GM23338 (cell line): ENCODE measurements around the gene CACNB2. TPM values are rescaled to one million over a fixed set of nuclear protein-coding genes. Genes with fewer than 3 reads are reported as not detected.

Experiments
- ATAC-seq: fragments of 200-7000 bp; cut with Tn5 transposase; 3 replicates; pipeline ENCODE4 v1.9.1; 2020
- DNase-seq: peaks from one replicate; pipeline ENCODE4 v3.0.0-alpha.2; 2015; ENCODE audit warnings: low spot score
- H2AFZ ChIP-seq: fragments of 200-600 bp; sonication (generic); 2 replicates; pipeline ENCODE4 v1.8.0; 2016; ENCODE audit warnings: antibody characterized with exemption, mild to moderate bottlenecking, moderate library complexity
- H3F3A ChIP-seq: fragments of 200-600 bp; sonication (generic); replicated peaks from 2 replicates; pipeline ENCODE4 v1.8.0; 2017; ENCODE audit warnings: antibody characterized with exemption, mixed run types, low read depth
- H3K27ac ChIP-seq: fragments of 200-600 bp; sonication (generic); 2 replicates; pipeline ENCODE4 v1.6.1; 2016; ENCODE audit warnings: low read depth
- H3K27me3 ChIP-seq: fragments of 200-600 bp; sonication (generic); 2 replicates; pipeline ENCODE4 v1.8.0; 2016; ENCODE audit warnings: mild to moderate bottlenecking, mixed run types, moderate library complexity; ENCODE audit not compliant: insufficient read depth
- H3K36me3 ChIP-seq: fragments of 200-600 bp; sonication (generic); 2 replicates; pipeline ENCODE4 v1.8.0; 2016; ENCODE audit warnings: mild to moderate bottlenecking; ENCODE audit not compliant: insufficient read depth
- H3K4me1 ChIP-seq: fragments of 200-600 bp; sonication (generic); 2 replicates; pipeline ENCODE4 v1.8.0; 2016; ENCODE audit warnings: mild to moderate bottlenecking, moderate library complexity; ENCODE audit not compliant: insufficient read depth
- H3K4me2 ChIP-seq: fragments of 200-600 bp; sonication (generic); 2 replicates; pipeline ENCODE4 v1.7.1; 2017; ENCODE audit warnings: mixed run types
- H3K4me3 ChIP-seq: fragments of 200-600 bp; sonication (generic); 2 replicates; pipeline ENCODE4 v1.6.1; 2016; ENCODE audit warnings: mixed run types
- H3K79me2 ChIP-seq: fragments of 200-600 bp; sonication (generic); replicated peaks from 2 replicates; pipeline ENCODE4 v1.8.0; 2017; ENCODE audit warnings: mild to moderate bottlenecking; ENCODE audit not compliant: insufficient read depth
- H3K9me2 ChIP-seq: fragments of 200-600 bp; sonication (generic); 2 replicates; pipeline ENCODE4 v1.8.0; 2017; ENCODE audit not compliant: insufficient read depth
- H4K20me1 ChIP-seq: fragments of 200-600 bp; sonication (generic); replicated peaks from 2 replicates; pipeline ENCODE4 v1.8.0; 2017; ENCODE audit warnings: mild to moderate bottlenecking; ENCODE audit not compliant: insufficient read depth
- H3K27ac Mint-ChIP-seq: 2 replicates; pipeline ENCODE4 v1.8.0; 2020; ENCODE audit warnings: inconsistent platforms, mild to moderate bottlenecking, moderate library complexity, mixed read lengths
- H3K27me3 Mint-ChIP-seq: 3 replicates; pipeline ENCODE4 v1.8.0; 2022; ENCODE audit warnings: low read depth, mild to moderate bottlenecking, moderate library complexity, mixed read lengths, inconsistent platforms; ENCODE audit not compliant: insufficient read depth, poor library complexity
- H3K36me3 Mint-ChIP-seq: 3 replicates; pipeline ENCODE4 v1.8.0; 2021; ENCODE audit warnings: low read depth, mild to moderate bottlenecking, inconsistent platforms, moderate library complexity, mixed read lengths
- H3K4me1 Mint-ChIP-seq: 3 replicates; pipeline ENCODE4 v1.8.0; 2020; ENCODE audit warnings: mild to moderate bottlenecking, inconsistent platforms, mixed read lengths
- H3K4me3 Mint-ChIP-seq: 3 replicates; pipeline ENCODE4 v1.8.0; 2021; ENCODE audit warnings: moderate library complexity, mild to moderate bottlenecking, inconsistent platforms, mixed read lengths
- H3K9me3 Mint-ChIP-seq: 3 replicates; pipeline ENCODE4 v1.8.0; 2020; ENCODE audit warnings: moderate library complexity, mild to moderate bottlenecking, inconsistent platforms, mixed read lengths
- CREB1 ChIP-seq: fragments of 250-450 bp; sonication (Bioruptor Pico); IDR thresholded peaks from 2 replicates; pipeline ENCODE4 v1.5.0; 2020; ENCODE audit warnings: low read depth, mild to moderate bottlenecking, moderate library complexity
- EZH2 ChIP-seq: fragments of 200-600 bp; sonication (generic); IDR thresholded peaks from one replicate; pipeline ENCODE4 v1.8.0; 2017; ENCODE audit warnings: antibody characterized with exemption, mild to moderate bottlenecking, low read depth; ENCODE audit not compliant: unreplicated experiment
- NANOG ChIP-seq: IDR thresholded peaks from 2 replicates; pipeline ENCODE4 v1.6.1; 2016; ENCODE audit warnings: antibody characterized with exemption, borderline replicate concordance
- POLR2AphosphoS5 ChIP-seq: IDR thresholded peaks from 2 replicates; pipeline ENCODE4 v1.6.1; 2016; ENCODE audit warnings: antibody characterized with exemption, low read depth
- STAT1 ChIP-seq: IDR thresholded peaks from one replicate; pipeline ENCODE4 v1.6.1; 2016; ENCODE audit warnings: antibody characterized with exemption; ENCODE audit not compliant: unreplicated experiment
- ZNF114 ChIP-seq: fragments of 250-450 bp; sonication (Bioruptor Pico); IDR thresholded peaks from 2 replicates; pipeline ENCODE4 v1.5.0; 2020; ENCODE audit warnings: mild to moderate bottlenecking, moderate library complexity
- ZNF331 ChIP-seq: fragments of 250-450 bp; sonication (Bioruptor Pico); IDR thresholded peaks from 2 replicates; pipeline ENCODE4 v1.5.0; 2020; ENCODE audit warnings: low read depth, mild to moderate bottlenecking, moderate library complexity
- polyA plus RNA-seq: library from polyadenylated mRNA; unstranded; fragments of >200 nt; fragmentation: Nextera tagmentation; extraction: Ambion mirVana; gene quantifications from 2 replicates; pipeline ENCODE4 v1.2.1, GENCODE V29; 2016
- total RNA-seq: library from RNA; depleted of rRNA; stranded (reverse); fragments of >200 nt; shearing (Covaris generic); gene quantifications from 2 replicates; pipeline ENCODE4 v1.2.3, GENCODE V29; 2014
- TF ChIP-seq, protein P1 (sequence below): IDR thresholded peaks from one replicate; pipeline ENCODE4 v1.6.1; 2018; ENCODE audit warnings: antibody characterized with exemption; ENCODE audit not compliant: unreplicated experiment
- TF ChIP-seq, protein P2 (sequence below): fragments of 250-450 bp; sonication (Bioruptor Pico); IDR thresholded peaks from 2 replicates; pipeline ENCODE4 v1.5.0; 2020; ENCODE audit warnings: mild to moderate bottlenecking, moderate library complexity

The CACNB2 gene
- total and polyA plus RNA-seq, 2 experiments from 2014 or later = 5.0 to 5.9 TPM

DNA sequence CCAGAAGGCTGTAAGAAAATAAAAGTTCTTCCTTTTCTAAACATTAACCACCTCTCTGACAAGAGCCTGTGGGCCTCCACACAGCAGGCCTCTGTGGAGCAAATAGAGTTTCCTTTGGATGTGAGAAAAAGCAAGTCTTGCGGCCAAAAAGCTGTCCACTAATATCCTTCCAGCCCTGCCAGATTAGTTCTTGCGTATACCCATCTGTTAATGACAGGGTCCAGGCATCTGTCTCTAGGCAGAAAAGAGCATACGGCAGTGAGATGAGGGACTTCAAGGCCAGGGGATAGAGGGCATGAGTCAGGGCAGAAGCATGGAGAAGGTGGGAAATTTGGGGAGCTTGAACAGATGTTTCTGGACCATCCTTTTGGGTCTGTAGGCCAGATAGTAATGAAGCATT is 346.2 kb downstream of the CACNB2 start:
- H3K36me3 ChIP-seq = no peaks in the 10 kb centered on the region
- H3K9me2 ChIP-seq = 0 out of 2 replicates have a peak, but pooled peaks cover 4% of the 10 kb centered on the region
- no peaks in the 10 kb centered on the region for H3K36me3 Mint-ChIP-seq
- ATAC-seq (no peak), DNase-seq (no peak)
- peaks cover 2% of the 10 kb centered on the region for H3K27me3 Mint-ChIP-seq
- H3K4me2 ChIP-seq = no peak overlapping the region
- no peaks in the 10 kb centered on the region for H3K79me2 ChIP-seq
- H3K4me1 ChIP-seq = 0 out of 2 replicates have a peak, but pooled peaks cover 4% of the 10 kb centered on the region
- H3F3A ChIP-seq = no peaks in the 10 kb centered on the region
- no peak overlapping the region for H2AFZ ChIP-seq
- no peak overlapping the region for H3K27ac Mint-ChIP-seq
- no peak overlapping the region for H3K4me3 Mint-ChIP-seq
- TF ChIP-seq NANOG (no peak), CREB1 (no peak), POLR2AphosphoS5 (no peak), STAT1 (no peak), ZNF114 (CRISPR knock-in tag) (no peak), ZNF331 (no peak), EZH2 (no peak)
- TF ChIP-seq, protein P1, sequence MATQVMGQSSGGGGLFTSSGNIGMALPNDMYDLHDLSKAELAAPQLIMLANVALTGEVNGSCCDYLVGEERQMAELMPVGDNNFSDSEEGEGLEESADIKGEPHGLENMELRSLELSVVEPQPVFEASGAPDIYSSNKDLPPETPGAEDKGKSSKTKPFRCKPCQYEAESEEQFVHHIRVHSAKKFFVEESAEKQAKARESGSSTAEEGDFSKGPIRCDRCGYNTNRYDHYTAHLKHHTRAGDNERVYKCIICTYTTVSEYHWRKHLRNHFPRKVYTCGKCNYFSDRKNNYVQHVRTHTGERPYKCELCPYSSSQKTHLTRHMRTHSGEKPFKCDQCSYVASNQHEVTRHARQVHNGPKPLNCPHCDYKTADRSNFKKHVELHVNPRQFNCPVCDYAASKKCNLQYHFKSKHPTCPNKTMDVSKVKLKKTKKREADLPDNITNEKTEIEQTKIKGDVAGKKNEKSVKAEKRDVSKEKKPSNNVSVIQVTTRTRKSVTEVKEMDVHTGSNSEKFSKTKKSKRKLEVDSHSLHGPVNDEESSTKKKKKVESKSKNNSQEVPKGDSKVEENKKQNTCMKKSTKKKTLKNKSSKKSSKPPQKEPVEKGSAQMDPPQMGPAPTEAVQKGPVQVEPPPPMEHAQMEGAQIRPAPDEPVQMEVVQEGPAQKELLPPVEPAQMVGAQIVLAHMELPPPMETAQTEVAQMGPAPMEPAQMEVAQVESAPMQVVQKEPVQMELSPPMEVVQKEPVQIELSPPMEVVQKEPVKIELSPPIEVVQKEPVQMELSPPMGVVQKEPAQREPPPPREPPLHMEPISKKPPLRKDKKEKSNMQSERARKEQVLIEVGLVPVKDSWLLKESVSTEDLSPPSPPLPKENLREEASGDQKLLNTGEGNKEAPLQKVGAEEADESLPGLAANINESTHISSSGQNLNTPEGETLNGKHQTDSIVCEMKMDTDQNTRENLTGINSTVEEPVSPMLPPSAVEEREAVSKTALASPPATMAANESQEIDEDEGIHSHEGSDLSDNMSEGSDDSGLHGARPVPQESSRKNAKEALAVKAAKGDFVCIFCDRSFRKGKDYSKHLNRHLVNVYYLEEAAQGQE = no peak
- TF ChIP-seq, protein P2, sequence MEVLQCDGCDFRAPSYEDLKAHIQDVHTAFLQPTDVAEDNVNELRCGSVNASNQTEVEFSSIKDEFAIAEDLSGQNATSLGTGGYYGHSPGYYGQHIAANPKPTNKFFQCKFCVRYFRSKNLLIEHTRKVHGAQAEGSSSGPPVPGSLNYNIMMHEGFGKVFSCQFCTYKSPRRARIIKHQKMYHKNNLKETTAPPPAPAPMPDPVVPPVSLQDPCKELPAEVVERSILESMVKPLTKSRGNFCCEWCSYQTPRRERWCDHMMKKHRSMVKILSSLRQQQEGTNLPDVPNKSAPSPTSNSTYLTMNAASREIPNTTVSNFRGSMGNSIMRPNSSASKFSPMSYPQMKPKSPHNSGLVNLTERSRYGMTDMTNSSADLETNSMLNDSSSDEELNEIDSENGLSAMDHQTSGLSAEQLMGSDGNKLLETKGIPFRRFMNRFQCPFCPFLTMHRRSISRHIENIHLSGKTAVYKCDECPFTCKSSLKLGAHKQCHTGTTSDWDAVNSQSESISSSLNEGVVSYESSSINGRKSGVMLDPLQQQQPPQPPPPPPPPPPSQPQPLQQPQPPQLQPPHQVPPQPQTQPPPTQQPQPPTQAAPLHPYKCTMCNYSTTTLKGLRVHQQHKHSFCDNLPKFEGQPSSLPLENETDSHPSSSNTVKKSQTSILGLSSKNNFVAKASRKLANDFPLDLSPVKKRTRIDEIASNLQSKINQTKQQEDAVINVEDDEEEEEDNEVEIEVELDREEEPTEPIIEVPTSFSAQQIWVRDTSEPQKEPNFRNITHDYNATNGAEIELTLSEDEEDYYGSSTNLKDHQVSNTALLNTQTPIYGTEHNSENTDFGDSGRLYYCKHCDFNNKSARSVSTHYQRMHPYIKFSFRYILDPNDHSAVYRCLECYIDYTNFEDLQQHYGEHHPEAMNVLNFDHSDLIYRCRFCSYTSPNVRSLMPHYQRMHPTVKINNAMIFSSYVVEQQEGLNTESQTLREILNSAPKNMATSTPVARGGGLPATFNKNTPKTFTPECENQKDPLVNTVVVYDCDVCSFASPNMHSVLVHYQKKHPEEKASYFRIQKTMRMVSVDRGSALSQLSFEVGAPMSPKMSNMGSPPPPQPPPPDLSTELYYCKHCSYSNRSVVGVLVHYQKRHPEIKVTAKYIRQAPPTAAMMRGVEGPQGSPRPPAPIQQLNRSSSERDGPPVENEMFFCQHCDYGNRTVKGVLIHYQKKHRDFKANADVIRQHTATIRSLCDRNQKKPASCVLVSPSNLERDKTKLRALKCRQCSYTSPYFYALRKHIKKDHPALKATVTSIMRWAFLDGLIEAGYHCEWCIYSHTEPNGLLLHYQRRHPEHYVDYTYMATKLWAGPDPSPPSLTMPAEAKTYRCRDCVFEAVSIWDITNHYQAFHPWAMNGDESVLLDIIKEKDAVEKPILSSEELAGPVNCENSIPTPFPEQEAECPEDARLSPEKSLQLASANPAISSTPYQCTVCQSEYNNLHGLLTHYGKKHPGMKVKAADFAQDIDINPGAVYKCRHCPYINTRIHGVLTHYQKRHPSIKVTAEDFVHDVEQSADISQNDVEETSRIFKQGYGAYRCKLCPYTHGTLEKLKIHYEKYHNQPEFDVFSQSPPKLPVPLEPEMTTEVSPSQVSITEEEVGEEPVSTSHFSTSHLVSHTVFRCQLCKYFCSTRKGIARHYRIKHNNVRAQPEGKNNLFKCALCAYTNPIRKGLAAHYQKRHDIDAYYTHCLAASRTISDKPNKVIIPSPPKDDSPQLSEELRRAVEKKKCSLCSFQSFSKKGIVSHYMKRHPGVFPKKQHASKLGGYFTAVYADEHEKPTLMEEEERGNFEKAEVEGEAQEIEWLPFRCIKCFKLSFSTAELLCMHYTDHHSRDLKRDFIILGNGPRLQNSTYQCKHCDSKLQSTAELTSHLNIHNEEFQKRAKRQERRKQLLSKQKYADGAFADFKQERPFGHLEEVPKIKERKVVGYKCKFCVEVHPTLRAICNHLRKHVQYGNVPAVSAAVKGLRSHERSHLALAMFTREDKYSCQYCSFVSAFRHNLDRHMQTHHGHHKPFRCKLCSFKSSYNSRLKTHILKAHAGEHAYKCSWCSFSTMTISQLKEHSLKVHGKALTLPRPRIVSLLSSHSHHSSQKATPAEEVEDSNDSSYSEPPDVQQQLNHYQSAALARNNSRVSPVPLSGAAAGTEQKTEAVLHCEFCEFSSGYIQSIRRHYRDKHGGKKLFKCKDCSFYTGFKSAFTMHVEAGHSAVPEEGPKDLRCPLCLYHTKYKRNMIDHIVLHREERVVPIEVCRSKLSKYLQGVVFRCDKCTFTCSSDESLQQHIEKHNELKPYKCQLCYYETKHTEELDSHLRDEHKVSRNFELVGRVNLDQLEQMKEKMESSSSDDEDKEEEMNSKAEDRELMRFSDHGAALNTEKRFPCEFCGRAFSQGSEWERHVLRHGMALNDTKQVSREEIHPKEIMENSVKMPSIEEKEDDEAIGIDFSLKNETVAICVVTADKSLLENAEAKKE (CRISPR knock-in tag) = no peak
- no peaks in the 10 kb centered on the region for H3K4me1 Mint-ChIP-seq
- H3K9me3 Mint-ChIP-seq = no peaks in the 10 kb centered on the region
- H3K27ac ChIP-seq = no peak overlapping the region
- H3K27me3 ChIP-seq = no peaks in the 10 kb centered on the region
- no peaks in the 10 kb centered on the region for H4K20me1 ChIP-seq
- H3K4me3 ChIP-seq = no peak overlapping the region
